ENCODE data around the gene GULP1.

DNA sequence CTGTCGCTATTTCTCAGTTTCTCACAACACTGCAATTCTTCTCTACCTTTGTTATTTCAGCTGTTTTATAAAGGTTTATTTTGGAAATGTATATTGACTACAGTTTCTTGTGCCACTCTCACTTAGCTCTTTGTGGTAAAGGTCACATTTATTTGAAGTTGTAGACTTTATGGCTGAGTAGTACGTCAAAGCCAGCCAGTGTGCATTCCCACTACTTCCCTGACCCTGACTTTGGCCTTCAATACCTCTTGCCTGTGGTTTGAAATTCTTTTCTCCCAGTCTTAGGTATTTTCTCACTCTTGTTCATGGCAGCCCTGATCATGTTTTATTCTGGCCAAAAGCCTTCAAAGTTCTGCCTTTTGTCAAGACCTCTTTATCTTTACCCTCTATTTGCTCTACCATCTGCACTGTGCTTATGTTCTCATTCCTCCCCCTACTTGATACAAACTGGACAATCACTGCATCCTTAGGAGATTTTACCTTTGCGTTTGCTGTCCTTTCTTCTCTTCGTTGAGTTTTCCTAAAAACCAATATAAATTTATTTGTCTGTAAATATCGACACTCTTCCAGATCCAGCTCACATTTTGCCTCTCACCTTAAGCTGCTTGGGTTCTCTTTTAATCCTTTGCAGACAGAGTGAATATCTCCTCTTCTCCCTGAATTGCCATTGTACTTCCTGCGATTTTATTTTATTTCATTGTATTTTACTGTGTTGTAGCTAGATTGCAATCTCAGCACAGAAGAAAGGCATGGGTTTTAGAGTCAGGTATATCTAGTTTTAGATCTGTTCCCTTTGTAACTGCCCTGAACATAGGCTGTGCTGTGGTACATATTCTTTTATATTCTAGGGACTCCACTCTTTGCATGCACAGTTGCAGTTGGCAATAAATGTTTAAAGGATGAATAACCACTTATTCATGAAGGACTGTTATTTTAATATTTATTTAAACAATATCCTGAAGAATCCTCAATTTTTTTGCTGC, 31.2 kb downstream of the GULP1 start:
- no peak for TF ChIP-seq ZSCAN29 (IDR thresholded peaks at IDR 0.05)
- no peak for TF ChIP-seq POLR2AphosphoS5 (IDR thresholded peaks at IDR 0.05; ENCODE audit: low read length)
- no peak for TF ChIP-seq TARDBP (IDR thresholded peaks at IDR 0.05; ENCODE audit: borderline replicate concordance)
- no peak for TF ChIP-seq SIN3A (IDR thresholded peaks at IDR 0.05; ENCODE audit: low read depth, low read length)
- TF ChIP-seq, protein P1, sequence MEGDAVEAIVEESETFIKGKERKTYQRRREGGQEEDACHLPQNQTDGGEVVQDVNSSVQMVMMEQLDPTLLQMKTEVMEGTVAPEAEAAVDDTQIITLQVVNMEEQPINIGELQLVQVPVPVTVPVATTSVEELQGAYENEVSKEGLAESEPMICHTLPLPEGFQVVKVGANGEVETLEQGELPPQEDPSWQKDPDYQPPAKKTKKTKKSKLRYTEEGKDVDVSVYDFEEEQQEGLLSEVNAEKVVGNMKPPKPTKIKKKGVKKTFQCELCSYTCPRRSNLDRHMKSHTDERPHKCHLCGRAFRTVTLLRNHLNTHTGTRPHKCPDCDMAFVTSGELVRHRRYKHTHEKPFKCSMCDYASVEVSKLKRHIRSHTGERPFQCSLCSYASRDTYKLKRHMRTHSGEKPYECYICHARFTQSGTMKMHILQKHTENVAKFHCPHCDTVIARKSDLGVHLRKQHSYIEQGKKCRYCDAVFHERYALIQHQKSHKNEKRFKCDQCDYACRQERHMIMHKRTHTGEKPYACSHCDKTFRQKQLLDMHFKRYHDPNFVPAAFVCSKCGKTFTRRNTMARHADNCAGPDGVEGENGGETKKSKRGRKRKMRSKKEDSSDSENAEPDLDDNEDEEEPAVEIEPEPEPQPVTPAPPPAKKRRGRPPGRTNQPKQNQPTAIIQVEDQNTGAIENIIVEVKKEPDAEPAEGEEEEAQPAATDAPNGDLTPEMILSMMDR (IDR thresholded peaks at IDR 0.05 in 2 of 3, conservative IDR thresholded peaks at IDR 0.05 in 1 of 3; ENCODE audit: control insufficient read depth in 2 of 3, extremely low read depth in 1 of 3, insufficient read depth in 1 of 3, low read depth in 3 of 3, low read length in 3 of 3): no peak
- no peak for TF ChIP-seq RCOR1 (conservative IDR thresholded peaks at IDR 0.05; ENCODE audit: low read depth, low read length)
- TF ChIP-seq CBX5 (IDR thresholded peaks at IDR 0.05; ENCODE audit: low read depth): no peak
- TF ChIP-seq, protein P2, sequence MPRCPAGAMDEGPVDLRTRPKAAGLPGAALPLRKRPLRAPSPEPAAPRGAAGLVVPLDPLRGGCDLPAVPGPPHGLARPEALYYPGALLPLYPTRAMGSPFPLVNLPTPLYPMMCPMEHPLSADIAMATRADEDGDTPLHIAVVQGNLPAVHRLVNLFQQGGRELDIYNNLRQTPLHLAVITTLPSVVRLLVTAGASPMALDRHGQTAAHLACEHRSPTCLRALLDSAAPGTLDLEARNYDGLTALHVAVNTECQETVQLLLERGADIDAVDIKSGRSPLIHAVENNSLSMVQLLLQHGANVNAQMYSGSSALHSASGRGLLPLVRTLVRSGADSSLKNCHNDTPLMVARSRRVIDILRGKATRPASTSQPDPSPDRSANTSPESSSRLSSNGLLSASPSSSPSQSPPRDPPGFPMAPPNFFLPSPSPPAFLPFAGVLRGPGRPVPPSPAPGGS (IDR thresholded peaks at IDR 0.05; ENCODE audit: borderline replicate concordance, insufficient read depth, low read depth, low read length, poor library complexity, severe bottlenecking): no peak
- TF ChIP-seq YBX1 (IDR thresholded peaks at IDR 0.05): no peak
- TF ChIP-seq POLR2A (IDR thresholded peaks at IDR 0.05; ENCODE audit: low read depth, low read length): no peak
- no peak for TF ChIP-seq SREBF2 (IDR thresholded peaks at IDR 0.05; ENCODE audit: low read length)
